HepG2 (cell line): Measurements from ENCODE around the gene AHR. TPM values are rescaled to one million over a fixed set of nuclear protein-coding genes. Genes with fewer than 3 reads are reported as not detected.

ENCODE experiments used
- ATAC-seq: fragments of 200-7000 bp; cut with Tn5 transposase; 3 replicates; pipeline ENCODE4 v1.9.1; 2020; ENCODE audit warnings: mild to moderate bottlenecking, moderate library complexity
- BruUV-seq: library from RNA; stranded (reverse); fragments of 400-500 nt; replicated peaks from 2 replicates; lab custom pipeline; 2021; lab: Mats Ljungman, UMichigan
- CTCF ChIA-PET: fragments of 300-600 bp; formaldehyde crosslinking; extraction: SDS; loops from one replicate; lab custom pipeline; 2021; ENCODE audit warnings: low total read pairs, inconsistent platforms, low intra/inter-chr PET ratio; lab: Yijun Ruan, JAX
- POLR2A ChIA-PET: fragments of 350-600 bp; sonication (Branson Sonifier 250); formaldehyde crosslinking; loops from one replicate; lab custom pipeline; 2020; ENCODE audit warnings: antibody characterized with exemption, inconsistent platforms; lab: Yijun Ruan, JAX
- DNase-seq: peaks from one replicate; pipeline ENCODE4 v3.0.0-alpha.2; 2015; ENCODE audit warnings: low spot score
- FAIRE-seq: peaks from 3 replicates; lab custom pipeline; 2011; peaks lifted over from hg19 to GRCh38; lab: Jason Lieb, UNC
- H2AFZ ChIP-seq: one replicate; pipeline ENCODE4 v1.6.1; 2011; ENCODE audit warnings: low read length, inconsistent platforms
- H3K27ac ChIP-seq: fragments of 300-600 bp; 3 replicates; pipeline ENCODE4 v1.8.0; 2011; ENCODE audit warnings: mixed run types, mild to moderate bottlenecking, mixed read lengths, low read length, inconsistent platforms; ENCODE audit not compliant: insufficient read depth; ENCODE audit errors: extremely low read length
- H3K27me3 ChIP-seq, 2 experiments: fragments of 200-600 bp in 1 of 2; 2 replicates in 1 of 2; 3 replicates in 1 of 2; pipeline versions ENCODE4 v1.6.0 to v1.8.0; 2011; ENCODE audit warnings: low read length in 2 of 2, mild to moderate bottlenecking in 2 of 2, moderate library complexity in 2 of 2, inconsistent platforms in 1 of 2; ENCODE audit not compliant: insufficient read depth in 2 of 2, control insufficient read depth in 1 of 2
- H3K36me3 ChIP-seq, 2 experiments: fragments of 200-600 bp in 1 of 2; replicated peaks in 1 of 2; 2 replicates in 1 of 2; 3 replicates in 1 of 2; pipeline versions ENCODE4 v1.5.1 to v1.8.0; 2011; ENCODE audit warnings: low read length in 2 of 2, inconsistent platforms in 1 of 2; ENCODE audit not compliant: insufficient read depth in 2 of 2, control insufficient read depth in 1 of 2
- H3K4me1 ChIP-seq: 2 replicates; pipeline ENCODE4 v1.5.1; 2012; ENCODE audit warnings: low read length, inconsistent platforms; ENCODE audit not compliant: insufficient read depth
- H3K4me2 ChIP-seq: 2 replicates; pipeline ENCODE4 v1.6.0; 2011; ENCODE audit warnings: low read depth, low read length, inconsistent platforms
- H3K4me3 ChIP-seq, 3 experiments: fragments of 200-600 bp in 1 of 3; sonication (generic), shearing (Covaris generic) in 1 of 3; replicated peaks in 1 of 3; 2 replicates each; pipeline ENCODE4 v1.5.1; 2011 to 2016; ENCODE audit warnings: low read length in 3 of 3, inconsistent platforms in 2 of 3, low read depth in 2 of 3, mild to moderate bottlenecking in 2 of 3, control low read depth in 1 of 3, mixed read lengths in 1 of 3; ENCODE audit not compliant: insufficient read depth in 1 of 3
- H3K79me2 ChIP-seq: one replicate; pipeline ENCODE4 v1.6.1; 2011; ENCODE audit warnings: low read length, inconsistent platforms; ENCODE audit not compliant: insufficient read depth
- H3K9ac ChIP-seq: 2 replicates; pipeline ENCODE4 v1.6.0; 2011; ENCODE audit warnings: mild to moderate bottlenecking, low read depth, low read length, inconsistent platforms; ENCODE audit not compliant: insufficient read depth
- H3K9me3 ChIP-seq: 2 replicates; pipeline ENCODE4 v1.5.1; 2012; ENCODE audit warnings: mild to moderate bottlenecking, low read length
- H4K20me1 ChIP-seq: 2 replicates; pipeline ENCODE4 v1.6.0; 2011; ENCODE audit warnings: inconsistent platforms, mild to moderate bottlenecking, low read length, moderate library complexity; ENCODE audit not compliant: insufficient read depth
- AHR ChIP-seq: IDR thresholded peaks from 2 replicates; pipeline ENCODE4 v1.6.1; 2018; ENCODE audit warnings: missing genetic modification reagents, missing compliant biosample characterization
- ARHGAP35 ChIP-seq: sonication (generic); formaldehyde crosslinking; IDR thresholded peaks from 2 replicates; pipeline ENCODE4 v1.9.0; 2022; ENCODE audit warnings: mild to moderate bottlenecking, inconsistent platforms, moderate library complexity, missing genetic modification reagents, borderline replicate concordance
- FOXM1 ChIP-seq: sonication (generic); formaldehyde crosslinking; IDR thresholded peaks from 2 replicates; pipeline ENCODE4 v1.5.0; 2020; ENCODE audit warnings: missing genetic modification reagents
- FOXO1 ChIP-seq: sonication (generic); formaldehyde crosslinking; IDR thresholded peaks from 2 replicates; pipeline ENCODE4 v1.4.0; 2020; ENCODE audit warnings: missing genetic modification reagents
- FOXP4 ChIP-seq: sonication (generic); formaldehyde crosslinking; IDR thresholded peaks from 2 replicates; pipeline ENCODE4 v1.4.0; 2020; ENCODE audit warnings: missing genetic modification reagents
- HNF4A ChIP-seq: sonication (generic); formaldehyde crosslinking; IDR thresholded peaks from 2 replicates; pipeline ENCODE4 v1.4.0; 2020; ENCODE audit warnings: missing genetic modification reagents
- MIER3 ChIP-seq: IDR thresholded peaks from 2 replicates; pipeline ENCODE4 v1.6.1; 2016; ENCODE audit warnings: missing compliant biosample characterization, borderline replicate concordance
- PAX8 ChIP-seq: sonication (generic); formaldehyde crosslinking; IDR thresholded peaks from 2 replicates; pipeline ENCODE4 v1.8.0; 2022; ENCODE audit warnings: mild to moderate bottlenecking, missing genetic modification reagents, borderline replicate concordance
- STAG1 ChIP-seq: sonication (generic); formaldehyde crosslinking; IDR thresholded peaks from 2 replicates; pipeline ENCODE4 v1.4.0; 2020; ENCODE audit warnings: missing genetic modification reagents
- TRAFD1 ChIP-seq: sonication (generic); formaldehyde crosslinking; IDR thresholded peaks from 2 replicates; pipeline ENCODE4 v1.5.1; 2020; ENCODE audit warnings: missing genetic modification reagents, mild to moderate bottlenecking, borderline replicate concordance
- ZNF446 ChIP-seq: sonication (generic); formaldehyde crosslinking; IDR thresholded peaks from 2 replicates; pipeline ENCODE4 v1.5.0; 2020; ENCODE audit warnings: mild to moderate bottlenecking, missing genetic modification reagents
- ZNF546 ChIP-seq: sonication (generic); formaldehyde crosslinking; conservative IDR thresholded peaks from 2 replicates; pipeline ENCODE4 v1.8.1; 2023; ENCODE audit warnings: mild to moderate bottlenecking, missing genetic modification reagents
- ZSCAN30 ChIP-seq: sonication (generic); formaldehyde crosslinking; IDR thresholded peaks from 2 replicates; pipeline ENCODE4 v1.5.0; 2020; ENCODE audit warnings: mild to moderate bottlenecking, missing genetic modification reagents
- in situ Hi-C: cut with HindIII; loops from 2 replicates; pipeline ENCODE4 v1.10.0; 2017; ENCODE audit warnings: low pct_unique_long_range_greater_than_20kb; ENCODE audit not compliant: extremely low pct_ligation_motif_present
- intact Hi-C: fragments of 100-400 bp; cut with micrococcal nuclease; formaldehyde crosslinking; loops from one replicate; pipeline ENCODE4 v1.10.0; 2022; ENCODE audit not compliant: unreplicated experiment
- polyA plus RNA-seq, 8 experiments: library from polyadenylated mRNA; depleted of rRNA in 3 of 8; stranded (reverse) in 7 of 8; unstranded in 1 of 8; fragments of >200 nt; fragmentation: Illumina TruSeq in 4 of 8; extraction: Trizol in 4 of 8; gene quantifications; 2 replicates each; pipeline versions ENCODE4 v1.2.1 to v1.2.3, GENCODE V29; 2011 to 2016; ENCODE audit warnings: low read depth in 4 of 8, missing spikeins in 1 of 8, mixed read lengths in 1 of 8; ENCODE audit not compliant: insufficient read depth in 1 of 8
- total RNA-seq, 5 experiments: library from RNA; depleted of rRNA; stranded (reverse); fragments of >200 nt; fragmentation: Illumina TruSeq; extraction: Trizol; gene quantifications; 2 replicates each; pipeline ENCODE4 v1.2.3, GENCODE V29; 2016; ENCODE audit warnings: low read depth in 1 of 5
- TF ChIP-seq, protein P1 (sequence below): sonication (generic); formaldehyde crosslinking; IDR thresholded peaks from 2 replicates; pipeline ENCODE4 v1.5.0; 2020; ENCODE audit warnings: mild to moderate bottlenecking, missing genetic modification reagents, moderate library complexity
- TF ChIP-seq, protein P2 (sequence below): sonication (generic); formaldehyde crosslinking; IDR thresholded peaks from 2 replicates; pipeline ENCODE4 v1.4.0; 2020; ENCODE audit warnings: missing genetic modification reagents
- TF ChIP-seq, protein P3 (sequence below): sonication (generic); formaldehyde crosslinking; IDR thresholded peaks from 2 replicates; pipeline ENCODE4 v1.5.1; 2020; ENCODE audit warnings: mild to moderate bottlenecking, moderate library complexity, missing genetic modification reagents

The AHR gene
- total and polyA plus RNA-seq, 2 of the 13 experiments (the other 11 are each of a cell fraction or from before 2014, with no cell fraction given): 9.0 to 31.3 TPM

DNA sequence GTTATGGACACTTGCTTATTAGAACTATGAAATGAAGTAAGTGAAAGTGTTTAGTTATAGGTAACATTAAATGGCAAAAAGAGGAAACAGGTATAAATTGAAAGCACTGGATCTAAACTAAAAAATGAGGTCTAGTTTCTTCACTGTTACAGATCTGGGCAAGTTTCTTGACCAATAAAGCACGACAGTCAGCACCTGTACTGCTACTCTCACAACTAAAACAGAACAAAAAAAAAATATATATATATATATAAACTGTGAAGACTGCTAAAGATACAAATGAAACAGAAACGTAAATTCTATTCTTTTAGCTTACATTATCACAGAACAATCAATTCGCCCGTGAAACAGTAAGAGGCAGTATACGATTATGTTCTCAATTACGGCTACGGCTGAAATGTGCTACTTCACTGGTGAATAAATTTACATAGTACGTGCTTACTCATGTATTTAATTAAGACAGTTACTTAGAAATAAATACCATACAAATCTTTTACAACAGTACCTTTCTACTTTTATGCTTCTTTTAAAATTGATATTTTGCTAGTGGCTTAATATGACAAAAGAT lies 4.2 kb downstream of the AHR start (continued):
- TF ChIP-seq, protein P1, sequence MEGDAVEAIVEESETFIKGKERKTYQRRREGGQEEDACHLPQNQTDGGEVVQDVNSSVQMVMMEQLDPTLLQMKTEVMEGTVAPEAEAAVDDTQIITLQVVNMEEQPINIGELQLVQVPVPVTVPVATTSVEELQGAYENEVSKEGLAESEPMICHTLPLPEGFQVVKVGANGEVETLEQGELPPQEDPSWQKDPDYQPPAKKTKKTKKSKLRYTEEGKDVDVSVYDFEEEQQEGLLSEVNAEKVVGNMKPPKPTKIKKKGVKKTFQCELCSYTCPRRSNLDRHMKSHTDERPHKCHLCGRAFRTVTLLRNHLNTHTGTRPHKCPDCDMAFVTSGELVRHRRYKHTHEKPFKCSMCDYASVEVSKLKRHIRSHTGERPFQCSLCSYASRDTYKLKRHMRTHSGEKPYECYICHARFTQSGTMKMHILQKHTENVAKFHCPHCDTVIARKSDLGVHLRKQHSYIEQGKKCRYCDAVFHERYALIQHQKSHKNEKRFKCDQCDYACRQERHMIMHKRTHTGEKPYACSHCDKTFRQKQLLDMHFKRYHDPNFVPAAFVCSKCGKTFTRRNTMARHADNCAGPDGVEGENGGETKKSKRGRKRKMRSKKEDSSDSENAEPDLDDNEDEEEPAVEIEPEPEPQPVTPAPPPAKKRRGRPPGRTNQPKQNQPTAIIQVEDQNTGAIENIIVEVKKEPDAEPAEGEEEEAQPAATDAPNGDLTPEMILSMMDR (CRISPR knock-in tag): peak; percentile 22; the same call in 1 of the 2 replicates
- TF ChIP-seq, protein P2, sequence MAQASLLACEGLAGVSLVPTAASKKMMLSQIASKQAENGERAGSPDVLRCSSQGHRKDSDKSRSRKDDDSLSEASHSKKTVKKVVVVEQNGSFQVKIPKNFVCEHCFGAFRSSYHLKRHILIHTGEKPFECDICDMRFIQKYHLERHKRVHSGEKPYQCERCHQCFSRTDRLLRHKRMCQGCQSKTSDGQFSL (CRISPR knock-in tag): no peak
- peak; percentile 29 for TF ChIP-seq STAG1

DNA sequence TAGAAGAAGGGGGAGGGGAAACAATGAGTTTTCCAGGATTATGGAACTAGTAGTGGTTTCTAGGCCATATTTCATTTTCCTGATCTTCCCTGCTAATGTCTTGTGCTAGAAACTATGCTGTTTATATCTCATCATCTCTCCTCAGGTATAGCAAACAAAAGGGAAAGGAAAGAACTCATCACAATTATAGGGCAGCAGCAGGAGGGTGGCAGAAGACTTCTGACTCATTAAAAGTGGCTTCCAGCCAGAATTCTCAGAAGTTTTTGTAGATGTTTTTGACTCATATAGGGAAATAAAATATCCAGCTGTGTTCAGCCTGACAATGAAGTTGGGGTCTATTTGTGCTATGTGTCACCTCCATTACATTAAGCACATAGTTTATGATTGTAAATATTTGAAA lies 6.5 kb downstream of the AHR start:
- H4K20me1 ChIP-seq: peaks cover 93% of the 10 kb centered on the region
- peaks cover 65% of the 10 kb centered on the region for H3K4me1 ChIP-seq
- intact Hi-C loops (loop anchor here (5.0 to 10.0 kb wide), 2 partner anchors 68 to 230 kb away; no protein-coding TSS in a partner anchor), in situ Hi-C loops (loop anchor here (5.0 kb wide), 1 partner anchor 318 kb away; no protein-coding TSS in a partner anchor)
- H3K4me2 ChIP-seq: peak overlapping the region; percentile 24
- H3K4me3 ChIP-seq: no peak overlapping the region
- no peaks in the 10 kb centered on the region; a peak in 1 of 5 replicates for H3K27me3 ChIP-seq
- no peaks in the 10 kb centered on the region for H3K9me3 ChIP-seq
- BruUV-seq: no TSS peak
- FAIRE-seq (no peak), ATAC-seq (no peak), DNase-seq (no peak)
- H2AFZ ChIP-seq: no peak overlapping the region
- CTCF ChIA-PET: no interaction called here
- H3K79me2 ChIP-seq: peaks cover 100% of the 10 kb centered on the region
- no peaks in the 10 kb centered on the region; a peak in 2 of 5 replicates for H3K36me3 ChIP-seq
- H3K27ac ChIP-seq: no peak overlapping the region
- no peak overlapping the region for H3K9ac ChIP-seq
- POLR2A ChIA-PET: no interaction called here
- TF ChIP-seq AHR (CRISPR knock-in tag): no peak
- TF ChIP-seq FOXP4 (CRISPR knock-in tag): no peak
- TF ChIP-seq, protein P3, sequence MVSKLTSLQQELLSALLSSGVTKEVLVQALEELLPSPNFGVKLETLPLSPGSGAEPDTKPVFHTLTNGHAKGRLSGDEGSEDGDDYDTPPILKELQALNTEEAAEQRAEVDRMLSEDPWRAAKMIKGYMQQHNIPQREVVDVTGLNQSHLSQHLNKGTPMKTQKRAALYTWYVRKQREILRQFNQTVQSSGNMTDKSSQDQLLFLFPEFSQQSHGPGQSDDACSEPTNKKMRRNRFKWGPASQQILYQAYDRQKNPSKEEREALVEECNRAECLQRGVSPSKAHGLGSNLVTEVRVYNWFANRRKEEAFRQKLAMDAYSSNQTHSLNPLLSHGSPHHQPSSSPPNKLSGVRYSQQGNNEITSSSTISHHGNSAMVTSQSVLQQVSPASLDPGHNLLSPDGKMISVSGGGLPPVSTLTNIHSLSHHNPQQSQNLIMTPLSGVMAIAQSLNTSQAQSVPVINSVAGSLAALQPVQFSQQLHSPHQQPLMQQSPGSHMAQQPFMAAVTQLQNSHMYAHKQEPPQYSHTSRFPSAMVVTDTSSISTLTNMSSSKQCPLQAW: no peak
- no peak for TF ChIP-seq ZSCAN30
- no peak for TF ChIP-seq ZNF446 (CRISPR knock-in tag)
- no peak for TF ChIP-seq FOXO1
- TF ChIP-seq ARHGAP35: no peak
- no peak for TF ChIP-seq HNF4A
- no peak for TF ChIP-seq MIER3 (CRISPR knock-in tag)
- TF ChIP-seq TRAFD1 (CRISPR knock-in tag): no peak
- TF ChIP-seq FOXM1 (CRISPR knock-in tag): no peak
- TF ChIP-seq PAX8 (CRISPR knock-in tag): no peak
- no peak for TF ChIP-seq ZNF546 (CRISPR knock-in tag)
